ENCODE results near the gene ACTR3C.
A peak's percentile ranks its signal among the peaks of the same experiment; 100 is the strongest.

The ACTR3C gene

GRCh38 chr7:150341263-150342120 lies 18.1 kb upstream of the ACTR3C start, which contains the start of gene RARRES2:
Gene RARRES2, minus strand, starts transcription at chr7:150341629. Its CDS starts 1,020 bp downstream, at chr7:150340609.
- H3K4me3 ChIP-seq (replicated peaks; ENCODE audit: low read depth, low read length), result peak within 1 kb of the TSS; percentile 53

GRCh38 chr7:150340875-150341262 lies 17.5 kb upstream of the ACTR3C start:
- no peak for TF ChIP-seq CTCF (IDR thresholded peaks at IDR 0.05; ENCODE audit: low read depth, low read length, missing control alignments)
- no peak for DNase-seq (ENCODE audit: extremely low read depth, low read depth)
- peak overlapping the region; percentile 53 for H3K4me3 ChIP-seq (replicated peaks; ENCODE audit: low read depth, low read length)

More at GRCh38 chr7:150341263-150342120, 18.1 kb upstream of the ACTR3C start, which contains the start of gene RARRES2:
- no peak for DNase-seq (ENCODE audit: extremely low read depth, low read depth)
- TF ChIP-seq CTCF (IDR thresholded peaks at IDR 0.05; ENCODE audit: low read depth, low read length, missing control alignments), result no peak

- DNase-seq (ENCODE audit: extremely low read depth, low read depth), result no peak
- peak overlapping the region; percentile 53 for H3K4me3 ChIP-seq (replicated peaks; ENCODE audit: low read depth, low read length)
- TF ChIP-seq CTCF (IDR thresholded peaks at IDR 0.05; ENCODE audit: low read depth, low read length, missing control alignments), result no peak
Measured at GRCh38 chr7:150340024-150340749, 16.8 kb upstream of the ACTR3C start.

GRCh38 chr7:150339409-150339809 lies 16.1 kb upstream of the ACTR3C start:
- peak overlapping the region; percentile 53 for H3K4me3 ChIP-seq (replicated peaks; ENCODE audit: low read depth, low read length)
- TF ChIP-seq CTCF (IDR thresholded peaks at IDR 0.05; ENCODE audit: low read depth, low read length, missing control alignments), result no peak

GRCh38 chr7:150338166-150338829 lies 15.0 kb upstream of the ACTR3C start:
- TF ChIP-seq CTCF (IDR thresholded peaks at IDR 0.05; ENCODE audit: low read depth, low read length, missing control alignments), result no peak
- no peak for DNase-seq (ENCODE audit: extremely low read depth, low read depth)
- H3K4me3 ChIP-seq (replicated peaks; ENCODE audit: low read depth, low read length), result no peak overlapping the region

More at GRCh38 chr7:150339409-150339809, 16.1 kb upstream of the ACTR3C start:
- DNase-seq (ENCODE audit: extremely low read depth, low read depth), result no peak

GRCh38 chr7:150337659-150338081 lies 14.3 kb upstream of the ACTR3C start:
- DNase-seq (ENCODE audit: extremely low read depth, low read depth), result no peak
- no peak overlapping the region for H3K4me3 ChIP-seq (replicated peaks; ENCODE audit: low read depth, low read length)
- no peak for TF ChIP-seq CTCF (IDR thresholded peaks at IDR 0.05; ENCODE audit: low read depth, low read length, missing control alignments)
